ENCODE data around the gene TTC31. TPM values are rescaled to one million over a fixed set of nuclear protein-coding genes. Genes with fewer than 3 reads are reported as not detected.
"Not testable (repeated sequence)": the region's sequence is repeated elsewhere in the genome, so short reads cannot be mapped to it uniquely, and the experiment has no call there.

The TTC31 gene
- total RNA-seq, 1 donor from 2014 or later: 27.5 TPM

- no peak for DNase-seq (ENCODE audit: extremely low spot score, unreplicated experiment)
- H3K27ac Mint-ChIP-seq: peak overlapping the region; percentile 99
- peak overlapping the region; percentile 96 for H3K4me3 Mint-ChIP-seq
- H3K9me3 Mint-ChIP-seq: no peaks in the 10 kb centered on the region
- peaks cover 5% of the 10 kb centered on the region for H3K27me3 Mint-ChIP-seq
- no peak for TF ChIP-seq CTCF (conservative IDR thresholded peaks at IDR 0.05)
- peaks cover 19% of the 10 kb centered on the region for H3K36me3 Mint-ChIP-seq
- peaks cover 36% of the 10 kb centered on the region for H3K4me1 Mint-ChIP-seq (ENCODE audit: unreplicated experiment)
Measured at GRCh38 chr2:74439803-74440377, 43.0 kb upstream of the TTC31 start.

- H3K4me1 Mint-ChIP-seq (ENCODE audit: unreplicated experiment): peaks cover 33% of the 10 kb centered on the region
- peak; percentile 63 for TF ChIP-seq CTCF (conservative IDR thresholded peaks at IDR 0.05)
- H3K27ac Mint-ChIP-seq: peak overlapping the region; percentile 99
- no peaks in the 10 kb centered on the region for H3K9me3 Mint-ChIP-seq
- DNase-seq (ENCODE audit: extremely low spot score, unreplicated experiment): peak; percentile 93
- H3K36me3 Mint-ChIP-seq: peaks cover 17% of the 10 kb centered on the region
- H3K27me3 Mint-ChIP-seq: peaks cover 5% of the 10 kb centered on the region
- H3K4me3 Mint-ChIP-seq: peak overlapping the region; percentile 96
Measured at GRCh38 chr2:74440378-74441169, 42.3 kb upstream of the TTC31 start.

- no peak for TF ChIP-seq CTCF (conservative IDR thresholded peaks at IDR 0.05)
- H3K4me1 Mint-ChIP-seq (ENCODE audit: unreplicated experiment): peaks cover 32% of the 10 kb centered on the region
- peak overlapping the region; percentile 99 for H3K27ac Mint-ChIP-seq
- peaks cover 5% of the 10 kb centered on the region for H3K27me3 Mint-ChIP-seq
- no peaks in the 10 kb centered on the region for H3K9me3 Mint-ChIP-seq
- H3K4me3 Mint-ChIP-seq: peak overlapping the region; percentile 96
- H3K36me3 Mint-ChIP-seq: peaks cover 15% of the 10 kb centered on the region
- no peak for DNase-seq (ENCODE audit: extremely low spot score, unreplicated experiment)
Measured at GRCh38 chr2:74441170-74441689, 41.7 kb upstream of the TTC31 start.

GRCh38 chr2:74441690-74442482, 41.0 kb upstream of the TTC31 start, which contains the start of gene RTKN:
Gene RTKN, minus strand, starts transcription at chr2:74441937. Its CDS starts 121 bp downstream, at chr2:74441816.
- Mint-ChIP-seq H3K4me3 (peak within 1 kb of the TSS; percentile 96), H3K36me3 (peaks cover 15% of the 10 kb centered on the region), H3K9me3 (no peaks in the 10 kb centered on the region), H3K4me1 (ENCODE audit: unreplicated experiment) (peaks cover 32% of the 10 kb centered on the region), H3K27ac (peak within 1 kb of the TSS; percentile 99), H3K27me3 (peaks cover 5% of the 10 kb centered on the region)
- peak; percentile 76 for DNase-seq (ENCODE audit: extremely low spot score, unreplicated experiment)
- TF ChIP-seq CTCF (conservative IDR thresholded peaks at IDR 0.05): peak; percentile 42

- Mint-ChIP-seq H3K4me3 (peak overlapping the region; percentile 96), H3K36me3 (peaks cover 11% of the 10 kb centered on the region), H3K27ac (peak overlapping the region; percentile 99), H3K4me1 (ENCODE audit: unreplicated experiment) (peaks cover 26% of the 10 kb centered on the region)
- not testable (repeated sequence) for DNase-seq (ENCODE audit: extremely low spot score, unreplicated experiment); H3K27me3 Mint-ChIP-seq; H3K9me3 Mint-ChIP-seq
Measured at GRCh38 chr2:74442483-74443297, 40.2 kb upstream of the TTC31 start.
